Measurements from ENCODE around the gene CACNA2D2. TPM values are rescaled to one million over a fixed set of nuclear protein-coding genes. Genes with fewer than 3 reads are reported as not detected.

The CACNA2D2 gene
- total RNA-seq, 1 donor from 2014 or later, result not detected

- no peak overlapping the region for H3K4me3 ChIP-seq (ENCODE audit: low read depth, low read length)
- DNase-seq (ENCODE audit: low read depth), result no peak
- no peak for FAIRE-seq
Observed at GRCh38 chr3:50334339-50335075, 168.9 kb downstream of the CACNA2D2 start.

GRCh38 chr3:50333744-50334328 lies 169.6 kb downstream of the CACNA2D2 start:
- peaks cover 17% of the 10 kb centered on the region for H3K36me3 ChIP-seq (ENCODE audit: control insufficient read depth, insufficient read depth, low read length)
- no peak for TF ChIP-seq CTCF (IDR thresholded peaks at IDR 0.05; ENCODE audit: insufficient read depth, low read length, severe bottlenecking)
- H3K27me3 ChIP-seq (ENCODE audit: control insufficient read depth, insufficient read depth, low read length), result no peaks in the 10 kb centered on the region
- DNase-seq (ENCODE audit: low read depth), result no peak
- no peak for FAIRE-seq
- no peak overlapping the region for H3K4me3 ChIP-seq (ENCODE audit: low read depth, low read length)

More at GRCh38 chr3:50334339-50335075, 168.9 kb downstream of the CACNA2D2 start:
- Histone ChIP-seq H3K36me3 (ENCODE audit: control insufficient read depth, insufficient read depth, low read length) (peaks cover 16% of the 10 kb centered on the region), H3K27me3 (ENCODE audit: control insufficient read depth, insufficient read depth, low read length) (no peaks in the 10 kb centered on the region)
- no peak for TF ChIP-seq CTCF (IDR thresholded peaks at IDR 0.05; ENCODE audit: insufficient read depth, low read length, severe bottlenecking)

- H3K27me3 ChIP-seq (ENCODE audit: control insufficient read depth, insufficient read depth, low read length), result no peaks in the 10 kb centered on the region
- no peak for TF ChIP-seq CTCF (IDR thresholded peaks at IDR 0.05; ENCODE audit: insufficient read depth, low read length, severe bottlenecking)
- DNase-seq (ENCODE audit: low read depth) (no peak), FAIRE-seq (no peak)
- peaks cover 17% of the 10 kb centered on the region for H3K36me3 ChIP-seq (ENCODE audit: control insufficient read depth, insufficient read depth, low read length)
- no peak overlapping the region for H3K4me3 ChIP-seq (ENCODE audit: low read depth, low read length)
Observed at GRCh38 chr3:50331364-50331907, 172.0 kb downstream of the CACNA2D2 start.

- Histone ChIP-seq H3K36me3 (ENCODE audit: control insufficient read depth, insufficient read depth, low read length) (peaks cover 24% of the 10 kb centered on the region), H3K27me3 (ENCODE audit: control insufficient read depth, insufficient read depth, low read length) (no peaks in the 10 kb centered on the region), H3K4me3 (ENCODE audit: low read depth, low read length) (no peak overlapping the region)
- TF ChIP-seq CTCF (IDR thresholded peaks at IDR 0.05; ENCODE audit: insufficient read depth, low read length, severe bottlenecking), result no peak
- no peak for DNase-seq (ENCODE audit: low read depth)
- no peak for FAIRE-seq
Observed at GRCh38 chr3:50330330-50330729, 173.1 kb downstream of the CACNA2D2 start.

- Histone ChIP-seq H3K36me3 (ENCODE audit: control insufficient read depth, insufficient read depth, low read length) (peaks cover 26% of the 10 kb centered on the region), H3K4me3 (ENCODE audit: low read depth, low read length) (peak within 1 kb of the TSS; percentile 95), H3K27me3 (ENCODE audit: control insufficient read depth, insufficient read depth, low read length) (no peaks in the 10 kb centered on the region)
- FAIRE-seq (peak; percentile 7), DNase-seq (ENCODE audit: low read depth) (peak; percentile 94)
- TF ChIP-seq CTCF (IDR thresholded peaks at IDR 0.05; ENCODE audit: insufficient read depth, low read length, severe bottlenecking), result no peak
Observed at GRCh38 chr3:50327943-50328691, 175.3 kb downstream of the CACNA2D2 start, which contains the start of gene TUSC2. TUSC2 (minus strand) TSS chr3:50328223; CDS start chr3:50328099, 124 bp downstream.
